Stimulated activated CD4-positive, alpha-beta T cell treated with anti-CD3 and anti-CD28 coated beads, Interleukin-12 subunit alpha, Interleukin-12 subunit beta, amount 100 ng/mL, for 48 hours (primary cell): ENCODE measurements around the gene TJP2.

Experiments used
- DNase-seq, 3 donors: peaks; one replicate each; pipeline ENCODE4 v3.0.0-alpha.2; 2020; ENCODE audit warnings: low read depth in 2 of 3, low spot score in 1 of 3

Gene TJP2

DNA sequence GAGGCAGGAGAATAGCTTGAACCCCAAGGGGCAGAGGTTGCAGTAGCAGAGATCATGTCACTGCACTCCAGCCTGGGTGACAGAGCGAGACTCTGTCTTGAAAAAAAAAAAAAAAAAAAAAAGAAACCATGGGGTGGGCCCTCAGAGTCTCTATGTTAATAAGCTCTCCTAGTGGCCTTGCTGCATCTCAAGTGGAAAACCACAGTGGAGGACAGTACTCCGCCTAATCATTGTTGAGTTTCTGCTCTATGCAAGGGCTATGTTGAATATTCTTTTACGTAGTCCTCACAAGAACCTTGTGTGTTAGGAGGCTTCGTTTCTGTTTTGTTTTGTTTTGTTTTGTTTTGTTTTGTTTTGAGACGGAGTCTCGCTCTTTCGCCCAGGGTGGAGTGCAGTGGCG lies 48.9 kb downstream of the TJP2 start:
- DNase-seq = no peak

GRCh38 chr9:69223605-69224004 lies 49.5 kb downstream of the TJP2 start:
- no peak for DNase-seq

DNA sequence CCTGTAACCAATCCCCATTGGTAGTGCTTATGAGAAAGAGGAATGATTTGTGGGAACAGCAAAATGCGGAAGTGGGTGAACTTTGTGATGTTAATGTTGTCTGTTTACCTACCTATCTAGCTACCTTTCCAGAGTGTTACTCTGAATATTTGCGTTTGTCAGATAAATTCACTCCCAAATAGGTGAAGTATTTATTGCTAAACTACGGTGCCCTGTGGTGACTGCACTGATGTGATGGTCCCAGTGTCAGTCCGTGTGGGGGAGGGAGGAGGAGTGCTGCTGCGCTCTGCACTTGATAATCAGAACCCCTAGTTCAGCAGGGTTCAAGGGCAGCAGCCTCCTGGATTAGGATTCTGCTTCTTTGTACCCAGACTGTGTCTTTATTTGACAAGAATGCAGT lies 55.3 kb downstream of the TJP2 start:
- no peak for DNase-seq

- DNase-seq = no peak
These were observed 58.1 kb downstream of the TJP2 start for GRCh38 chr9:69232135-69232534.

DNA sequence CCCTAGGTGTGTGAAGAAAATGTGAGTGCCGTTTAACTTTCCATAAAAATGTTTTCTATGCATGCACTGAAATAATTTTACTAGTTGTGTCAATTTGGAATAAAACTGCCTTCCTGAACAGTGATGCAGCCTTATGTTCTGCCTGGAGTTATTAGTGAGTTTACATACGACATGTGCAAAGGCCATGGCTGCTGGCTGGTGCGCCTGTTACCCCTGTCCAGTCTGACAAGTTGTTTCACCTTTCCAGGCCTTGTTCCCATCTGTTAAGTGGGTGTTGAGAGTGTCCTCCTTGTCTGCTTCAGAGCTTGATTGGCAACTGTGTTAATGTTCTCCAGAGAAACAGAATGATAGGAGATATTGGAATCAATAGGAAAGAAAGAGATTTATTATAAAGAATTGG lies 60.6 kb downstream of the TJP2 start:
- no peak for DNase-seq

DNA sequence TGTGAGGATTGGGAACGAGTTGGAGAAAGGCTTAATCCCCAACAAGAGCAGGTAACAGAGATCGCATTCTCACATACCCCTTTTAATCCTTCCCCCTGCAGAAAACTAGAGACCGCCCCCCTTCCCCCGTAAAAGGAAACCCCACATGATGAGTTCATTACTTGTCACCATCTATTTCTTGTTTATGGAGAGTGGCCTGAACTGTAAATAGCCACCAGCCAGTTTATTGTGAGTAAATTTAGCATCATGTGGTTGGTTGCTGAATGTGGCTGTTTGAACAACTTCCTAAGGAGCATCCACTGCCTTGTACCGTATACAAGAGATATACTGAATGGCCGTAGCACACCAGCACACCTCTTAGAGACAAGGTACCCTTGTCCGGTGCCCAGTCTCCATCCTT lies 62.1 kb downstream of the TJP2 start:
- DNase-seq = no peak

DNA sequence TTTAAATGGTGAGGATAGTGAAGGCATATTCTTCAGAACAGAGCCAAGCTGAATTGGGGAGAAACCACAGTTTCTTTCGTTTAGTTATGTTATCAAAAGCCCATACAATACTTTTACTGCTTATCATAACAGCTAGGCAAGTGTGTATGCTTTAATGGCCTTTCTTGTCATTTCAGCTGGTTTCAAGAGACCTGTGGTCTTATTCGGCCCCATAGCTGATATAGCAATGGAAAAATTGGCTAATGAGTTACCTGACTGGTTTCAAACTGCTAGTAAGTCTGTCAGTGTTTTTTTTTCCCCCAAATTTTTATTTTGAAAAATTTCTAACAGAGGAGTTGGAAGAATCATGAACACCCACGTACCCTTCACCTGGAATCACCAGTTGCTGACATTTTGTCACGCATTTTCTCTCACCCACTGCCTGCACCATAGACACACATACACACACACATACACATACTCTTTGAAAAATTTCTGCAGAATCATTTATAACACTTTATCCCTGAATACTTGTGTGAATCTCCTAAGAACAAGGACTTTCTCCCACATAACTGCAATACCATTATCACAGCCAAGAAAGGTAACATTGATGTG lies 63.7 kb downstream of the TJP2 start:
- no peak for DNase-seq

GRCh38 chr9:69243116-69243515 lies 69.0 kb downstream of the TJP2 start:
- DNase-seq = no peak

GRCh38 chr9:69246629-69247028 lies 72.6 kb downstream of the TJP2 start:
- no peak for DNase-seq

DNA sequence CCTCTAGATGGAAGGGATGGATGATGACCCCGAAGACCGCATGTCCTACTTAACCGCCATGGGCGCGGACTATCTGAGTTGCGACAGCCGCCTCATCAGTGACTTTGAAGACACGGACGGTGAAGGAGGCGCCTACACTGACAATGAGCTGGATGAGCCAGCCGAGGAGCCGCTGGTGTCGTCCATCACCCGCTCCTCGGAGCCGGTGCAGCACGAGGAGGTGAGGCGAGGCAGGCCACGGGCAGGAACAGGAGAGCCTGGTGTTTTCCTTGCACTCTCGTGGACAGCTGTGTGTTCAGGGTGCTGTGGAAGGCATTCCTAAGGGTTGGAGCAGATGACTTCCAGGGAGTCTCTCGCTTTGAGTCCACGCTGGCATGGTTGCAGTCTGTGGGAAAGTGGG lies 73.9 kb downstream of the TJP2 start:
- no peak for DNase-seq

DNA sequence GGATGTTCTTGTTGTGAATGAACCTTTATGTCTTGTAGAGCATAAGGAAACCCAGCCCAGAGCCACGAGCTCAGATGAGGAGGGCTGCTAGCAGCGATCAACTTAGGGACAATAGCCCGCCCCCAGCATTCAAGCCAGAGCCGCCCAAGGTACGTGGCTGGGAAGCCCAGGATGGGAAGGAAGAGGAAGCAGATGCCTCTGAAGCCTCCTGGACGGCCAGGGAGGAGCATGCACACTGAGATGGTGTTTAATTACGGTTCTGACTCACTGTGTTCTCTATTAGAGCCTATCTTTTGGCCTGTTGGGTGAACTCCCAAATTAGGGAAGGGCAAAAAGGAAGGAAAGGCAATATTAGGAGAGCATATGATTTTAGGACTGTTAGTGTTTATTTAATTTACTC lies 75.3 kb downstream of the TJP2 start:
- no peak for DNase-seq

GRCh38 chr9:69250681-69251080 lies 76.6 kb downstream of the TJP2 start:
- no peak for DNase-seq

GRCh38 chr9:69252436-69252835 lies 78.4 kb downstream of the TJP2 start:
- DNase-seq = no peak

DNA sequence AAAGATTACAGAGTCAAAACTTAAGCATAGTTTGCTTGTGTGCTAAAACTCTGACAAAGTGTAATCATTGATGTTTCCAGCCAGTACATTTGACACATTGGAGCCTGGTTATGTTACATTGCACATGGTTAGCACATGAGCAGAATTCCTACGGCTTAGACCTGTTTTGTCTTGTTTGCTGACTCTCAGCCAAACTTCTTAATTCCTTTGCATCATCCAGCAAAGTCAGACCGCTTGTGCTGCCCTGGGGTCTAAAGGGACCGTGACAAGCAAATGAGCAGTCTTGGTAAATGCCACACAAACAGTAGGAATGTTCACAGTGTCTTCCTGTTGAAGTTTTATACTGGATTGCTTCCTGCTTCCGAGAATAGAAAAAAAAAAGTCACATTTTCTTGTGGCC lies 79.0 kb downstream of the TJP2 start:
- DNase-seq = no peak

DNA sequence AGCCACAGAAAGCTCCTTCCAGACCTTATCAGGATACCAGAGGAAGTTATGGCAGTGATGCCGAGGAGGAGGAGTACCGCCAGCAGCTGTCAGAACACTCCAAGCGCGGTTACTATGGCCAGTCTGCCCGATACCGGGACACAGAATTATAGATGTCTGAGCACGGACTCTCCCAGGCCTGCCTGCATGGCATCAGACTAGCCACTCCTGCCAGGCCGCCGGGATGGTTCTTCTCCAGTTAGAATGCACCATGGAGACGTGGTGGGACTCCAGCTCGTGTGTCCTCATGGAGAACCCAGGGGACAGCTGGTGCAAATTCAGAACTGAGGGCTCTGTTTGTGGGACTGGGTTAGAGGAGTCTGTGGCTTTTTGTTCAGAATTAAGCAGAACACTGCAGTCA lies 80.1 kb downstream of the TJP2 start:
- DNase-seq = no peak

- no peak for DNase-seq
These were observed 81.5 kb downstream of the TJP2 start for GRCh38 chr9:69255591-69255990.

- no peak for DNase-seq
These were observed 84.5 kb downstream of the TJP2 start for GRCh38 chr9:69258551-69258950.

DNA sequence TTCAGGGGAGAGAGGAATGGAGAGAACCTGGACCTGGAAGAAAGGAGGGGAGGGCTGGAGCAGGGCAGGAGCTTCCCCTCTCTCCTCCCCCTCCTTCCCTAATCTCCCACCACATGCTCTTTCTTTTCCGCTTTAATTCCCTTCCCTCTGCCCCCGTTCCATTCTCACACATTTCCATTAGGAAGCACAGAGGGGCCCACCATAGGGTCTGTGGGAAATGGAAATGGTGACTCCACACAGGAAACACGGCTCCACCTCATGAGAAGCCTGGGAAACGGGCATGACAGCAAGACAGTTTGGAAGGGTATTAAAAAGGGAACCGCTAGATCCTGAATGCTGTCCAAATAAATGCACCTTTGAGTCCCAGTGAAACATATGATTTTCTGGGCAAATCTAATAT lies 86.1 kb downstream of the TJP2 start:
- DNase-seq = no peak

DNA sequence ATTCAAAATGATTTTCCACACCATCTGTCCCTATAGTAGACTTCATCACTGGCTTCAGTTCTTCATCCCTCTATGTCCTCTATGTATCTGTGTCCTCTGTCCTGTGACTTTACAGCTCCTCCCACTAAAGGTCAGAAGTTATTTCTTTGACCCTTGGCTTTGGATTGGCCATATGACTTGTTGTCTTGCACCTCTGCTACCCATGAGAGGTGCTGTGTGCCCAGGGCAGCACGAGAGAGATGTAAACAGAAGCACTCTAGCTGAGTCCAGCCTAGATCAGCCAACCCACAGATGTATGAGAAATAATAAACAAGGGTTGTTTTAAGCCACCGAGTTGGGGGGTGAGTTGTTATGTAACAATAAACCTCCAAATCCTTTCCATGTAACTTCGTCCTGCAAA lies 87.6 kb downstream of the TJP2 start:
- DNase-seq = no peak

- DNase-seq = no peak
These were observed 90.4 kb downstream of the TJP2 start for GRCh38 chr9:69264526-69264925.

DNA sequence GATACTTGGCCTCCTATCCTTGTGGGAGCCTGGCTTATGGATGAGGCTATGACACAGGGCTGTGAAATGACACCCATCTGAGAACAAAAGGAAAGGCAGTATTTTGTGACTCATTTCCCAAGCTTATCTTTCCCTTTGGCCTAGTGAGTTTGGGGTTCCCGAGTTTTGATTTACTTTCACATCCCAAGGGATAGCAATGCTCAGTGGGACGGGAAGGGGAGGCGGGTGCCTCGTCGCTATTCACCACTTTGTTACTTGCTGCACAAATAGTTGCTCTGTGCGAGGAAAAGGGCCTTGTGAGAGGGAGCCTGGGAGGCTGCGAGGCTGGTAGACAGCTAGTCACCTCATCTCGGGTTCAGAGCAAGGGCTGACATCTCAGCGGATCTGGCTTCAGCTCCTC lies 91.8 kb downstream of the TJP2 start:
- no peak for DNase-seq

DNA sequence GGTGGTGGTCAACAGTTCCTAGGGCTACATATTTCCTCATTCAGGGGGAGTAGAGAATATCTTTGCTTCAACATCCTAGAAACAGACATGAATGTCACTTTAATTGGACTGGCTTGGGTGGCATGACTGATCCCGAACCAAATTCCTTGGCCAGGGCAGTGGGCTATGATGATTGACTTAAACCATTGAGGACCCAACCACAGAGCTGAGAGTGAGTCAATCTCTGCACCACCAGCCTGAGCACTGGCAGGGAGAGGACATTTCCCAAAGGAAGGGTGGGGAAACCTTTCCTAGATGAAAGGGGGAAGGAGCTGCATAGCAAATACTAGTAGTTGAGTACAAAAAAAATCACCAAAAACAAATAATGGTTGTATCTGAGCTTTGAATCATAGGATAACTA lies 98.1 kb downstream of the TJP2 start:
- no peak for DNase-seq

DNA sequence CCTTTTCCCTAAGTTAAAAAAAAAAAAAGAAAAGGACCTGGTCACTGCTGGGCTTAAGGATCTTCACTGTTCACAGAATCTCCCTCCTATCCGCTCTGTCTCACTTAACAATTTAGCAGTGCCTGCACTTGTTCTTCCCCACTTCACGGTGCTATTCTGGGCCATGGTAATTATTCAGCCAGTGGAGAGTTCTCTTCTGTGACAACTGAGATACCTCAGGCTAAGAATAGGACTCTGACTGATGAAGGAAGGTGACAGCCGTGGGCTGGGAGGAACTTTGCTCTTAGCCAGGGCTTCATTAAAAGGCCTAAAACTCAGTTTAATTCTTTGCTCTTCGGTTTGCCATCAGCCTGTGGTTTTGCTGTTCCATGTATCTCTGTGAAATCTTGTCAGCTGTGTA lies 99.1 kb downstream of the TJP2 start:
- DNase-seq = no peak

- DNase-seq = no peak
These were observed 102.7 kb downstream of the TJP2 start for GRCh38 chr9:69276775-69277174.
